GM18868 (cell line): ENCODE measurements around the gene CLBA1.

Source experiments
- ATAC-seq: cut with Tn5 transposase; IDR thresholded peaks from one replicate; pipeline ENCODE4 v1.9.1; 2021; ENCODE audit warnings: mild to moderate bottlenecking, moderate library complexity; ENCODE audit not compliant: unreplicated experiment

CLBA1 gene

GRCh38 chr14:105041841-105042765 lies 56.5 kb downstream of the CLBA1 start:
- ATAC-seq = no peak

DNA sequence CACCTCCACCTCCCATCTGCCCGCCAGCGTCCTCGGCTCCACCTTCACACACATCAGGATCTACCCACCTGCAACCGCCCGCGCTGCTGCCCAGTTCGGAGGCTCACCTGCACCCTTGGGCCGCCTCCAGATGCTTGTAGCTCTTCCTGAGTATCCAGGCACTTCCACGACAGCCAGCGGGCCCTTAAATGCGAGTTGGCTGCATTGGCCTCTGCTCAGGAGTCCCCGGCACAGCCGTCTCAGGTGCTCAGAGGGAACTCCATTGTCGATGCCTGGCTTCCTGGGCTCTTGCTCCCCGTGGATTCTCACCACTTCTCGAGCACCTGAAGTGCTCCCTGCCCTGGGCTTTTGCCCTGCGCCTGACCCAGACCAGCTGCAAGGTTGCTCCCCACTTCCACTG lies 57.2 kb downstream of the CLBA1 start:
- no peak for ATAC-seq

DNA sequence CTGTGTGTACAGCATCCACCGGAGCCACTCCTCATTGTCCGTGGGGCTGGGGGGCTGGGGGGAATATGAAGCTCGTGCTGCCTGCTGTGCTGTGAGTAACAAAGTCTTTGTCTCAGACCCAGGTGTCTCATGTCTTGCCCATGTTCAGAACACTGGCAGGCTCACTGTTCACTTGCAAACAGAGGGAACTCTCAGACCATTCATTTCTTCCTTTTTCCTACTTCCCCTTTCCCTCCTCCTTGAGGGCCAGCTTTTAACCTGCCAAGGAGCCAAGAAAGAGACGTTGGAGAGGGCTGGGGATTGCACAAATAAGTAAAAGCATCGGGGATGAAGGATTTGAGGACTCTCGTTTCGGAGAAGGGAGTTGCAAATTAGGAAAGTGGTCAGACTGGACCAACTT lies 58.1 kb downstream of the CLBA1 start:
- no peak for ATAC-seq
